ENCODE data around the gene THOC5.

Gene THOC5

DNA sequence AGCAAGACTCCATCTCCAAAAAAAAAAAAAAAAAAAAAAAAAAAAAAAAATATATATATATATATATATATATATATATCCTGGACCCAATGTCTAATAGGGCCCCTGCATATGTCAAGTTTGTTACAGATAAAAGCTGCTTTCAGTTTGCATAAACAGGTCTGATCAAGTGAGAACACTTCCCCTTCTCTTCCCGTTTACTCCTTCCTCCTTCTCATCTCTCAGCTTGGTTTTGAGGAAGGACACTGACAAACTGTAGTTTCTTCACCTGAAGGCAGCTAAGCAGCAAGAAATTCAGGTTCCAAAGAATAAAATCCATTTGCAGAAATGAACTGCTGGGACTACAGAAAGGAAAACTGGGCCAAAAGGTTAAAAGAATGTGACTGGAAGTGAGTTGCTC lies 11.7 kb downstream of the THOC5 start:
- no peak for TF ChIP-seq EZH2phosphoT487 (conservative IDR thresholded peaks at IDR 0.05; ENCODE audit: low read length)
- TF ChIP-seq, protein P1, sequence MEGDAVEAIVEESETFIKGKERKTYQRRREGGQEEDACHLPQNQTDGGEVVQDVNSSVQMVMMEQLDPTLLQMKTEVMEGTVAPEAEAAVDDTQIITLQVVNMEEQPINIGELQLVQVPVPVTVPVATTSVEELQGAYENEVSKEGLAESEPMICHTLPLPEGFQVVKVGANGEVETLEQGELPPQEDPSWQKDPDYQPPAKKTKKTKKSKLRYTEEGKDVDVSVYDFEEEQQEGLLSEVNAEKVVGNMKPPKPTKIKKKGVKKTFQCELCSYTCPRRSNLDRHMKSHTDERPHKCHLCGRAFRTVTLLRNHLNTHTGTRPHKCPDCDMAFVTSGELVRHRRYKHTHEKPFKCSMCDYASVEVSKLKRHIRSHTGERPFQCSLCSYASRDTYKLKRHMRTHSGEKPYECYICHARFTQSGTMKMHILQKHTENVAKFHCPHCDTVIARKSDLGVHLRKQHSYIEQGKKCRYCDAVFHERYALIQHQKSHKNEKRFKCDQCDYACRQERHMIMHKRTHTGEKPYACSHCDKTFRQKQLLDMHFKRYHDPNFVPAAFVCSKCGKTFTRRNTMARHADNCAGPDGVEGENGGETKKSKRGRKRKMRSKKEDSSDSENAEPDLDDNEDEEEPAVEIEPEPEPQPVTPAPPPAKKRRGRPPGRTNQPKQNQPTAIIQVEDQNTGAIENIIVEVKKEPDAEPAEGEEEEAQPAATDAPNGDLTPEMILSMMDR (IDR thresholded peaks at IDR 0.05; ENCODE audit: insufficient read depth, low read length, poor library complexity, severe bottlenecking), result no peak
- H3K9me2 ChIP-seq (replicated peaks; ENCODE audit: insufficient read depth, low read length), result no peaks in the 10 kb centered on the region
- no peaks in the 10 kb centered on the region for H3K9me3 ChIP-seq (ENCODE audit: insufficient read depth, low read length)

DNA sequence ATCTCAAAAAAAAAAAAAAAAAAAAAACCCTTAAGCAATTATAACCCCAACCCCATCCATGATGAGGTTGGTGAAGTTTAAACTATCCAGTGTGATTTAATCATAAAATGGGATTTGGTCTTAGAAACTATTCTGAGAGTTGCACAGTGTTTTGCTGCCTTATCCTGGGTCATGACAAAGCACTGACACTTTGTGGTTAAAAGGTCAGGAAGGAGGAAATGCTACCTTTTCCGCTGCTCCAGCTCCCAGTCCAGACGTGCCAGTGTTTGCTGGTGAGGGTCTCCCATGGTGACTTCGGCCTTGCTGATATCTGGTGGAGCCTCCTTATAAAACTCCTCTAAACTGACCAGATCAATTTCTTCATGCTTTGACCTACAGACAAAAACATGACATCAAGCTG lies 14.5 kb downstream of the THOC5 start:
- Histone ChIP-seq H4K20me1 (ENCODE audit: low read depth, low read length) (no peaks in the 10 kb centered on the region), H3K27ac (ENCODE audit: low read depth, low read length) (no peak overlapping the region), H3K27me3 (ENCODE audit: low read length) (no peaks in the 10 kb centered on the region), H3F3A (ENCODE audit: insufficient read depth) (0 out of 2 replicates have a peak, but pooled peaks cover 2% of the 10 kb centered on the region), H3K4me3 (ENCODE audit: insufficient read depth, low read length, poor library complexity, severe bottlenecking) (no peak overlapping the region), H3K36me3 (ENCODE audit: low read length) (peaks cover 24% of the 10 kb centered on the region), H3K4me2 (ENCODE audit: low read depth, low read length, poor library complexity, severe bottlenecking) (no peak overlapping the region), H2AFZ (ENCODE audit: low read depth, low read length, severe bottlenecking) (no peak overlapping the region), H3K9me2 (replicated peaks; ENCODE audit: insufficient read depth, low read length) (no peaks in the 10 kb centered on the region), H3K9me3 (ENCODE audit: insufficient read depth, low read length) (no peaks in the 10 kb centered on the region), H3K9ac (ENCODE audit: low read length) (no peak overlapping the region), H3K79me2 (ENCODE audit: insufficient read depth, low read length) (no peaks in the 10 kb centered on the region)
- no peak for TF ChIP-seq EZH2phosphoT487 (conservative IDR thresholded peaks at IDR 0.05; ENCODE audit: low read length)
- TF ChIP-seq, protein P1 (IDR thresholded peaks at IDR 0.05; ENCODE audit: insufficient read depth, low read length, poor library complexity, severe bottlenecking), result no peak

More for the DNA sequence above, 11.7 kb downstream of the THOC5 start:
- Histone ChIP-seq H4K20me1 (ENCODE audit: low read depth, low read length) (no peaks in the 10 kb centered on the region), H2AFZ (ENCODE audit: low read depth, low read length, severe bottlenecking) (no peak overlapping the region), H3K36me3 (ENCODE audit: low read length) (peaks cover 10% of the 10 kb centered on the region; the same call in 1 of the 2 replicates), H3K27me3 (ENCODE audit: low read length) (no peaks in the 10 kb centered on the region), H3K27ac (ENCODE audit: low read depth, low read length) (no peak overlapping the region), H3K9ac (ENCODE audit: low read length) (no peak overlapping the region), H3F3A (ENCODE audit: insufficient read depth) (no peaks in the 10 kb centered on the region), H3K4me2 (ENCODE audit: low read depth, low read length, poor library complexity, severe bottlenecking) (no peak overlapping the region), H3K4me3 (ENCODE audit: insufficient read depth, low read length, poor library complexity, severe bottlenecking) (no peak overlapping the region), H3K79me2 (ENCODE audit: insufficient read depth, low read length) (no peaks in the 10 kb centered on the region)

DNA sequence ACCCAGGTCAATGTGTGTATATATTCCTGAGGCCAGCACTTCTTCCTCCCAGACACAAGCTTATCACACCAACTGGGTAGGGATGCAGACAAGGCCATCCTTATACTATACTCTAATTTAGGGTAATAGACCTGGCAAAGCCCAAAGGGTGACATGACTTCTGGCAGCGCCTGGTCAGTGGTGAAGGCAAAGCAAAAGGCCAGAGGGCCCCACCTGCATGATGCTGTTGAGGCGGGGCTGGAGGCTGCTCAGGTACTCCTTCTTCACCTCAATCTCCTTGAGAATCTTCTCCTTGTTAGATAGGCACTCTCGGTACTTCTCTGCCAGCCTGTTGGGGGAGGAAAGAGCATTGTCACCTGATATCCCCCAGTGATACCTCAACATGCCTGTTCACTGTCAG lies 17.1 kb downstream of the THOC5 start:
- Histone ChIP-seq H4K20me1 (ENCODE audit: low read depth, low read length) (no peaks in the 10 kb centered on the region), H3K9me2 (replicated peaks; ENCODE audit: insufficient read depth, low read length) (no peaks in the 10 kb centered on the region), H3K27me3 (ENCODE audit: low read length) (no peaks in the 10 kb centered on the region), H2AFZ (ENCODE audit: low read depth, low read length, severe bottlenecking) (no peak overlapping the region), H3K36me3 (ENCODE audit: low read length) (peaks cover 33% of the 10 kb centered on the region), H3K9me3 (ENCODE audit: insufficient read depth, low read length) (no peaks in the 10 kb centered on the region), H3F3A (ENCODE audit: insufficient read depth) (0 out of 2 replicates have a peak, but pooled peaks cover 8% of the 10 kb centered on the region), H3K27ac (ENCODE audit: low read depth, low read length) (no peak overlapping the region), H3K4me2 (ENCODE audit: low read depth, low read length, poor library complexity, severe bottlenecking) (no peak overlapping the region), H3K4me3 (ENCODE audit: insufficient read depth, low read length, poor library complexity, severe bottlenecking) (no peak overlapping the region), H3K9ac (ENCODE audit: low read length) (no peak overlapping the region), H3K79me2 (ENCODE audit: insufficient read depth, low read length) (no peaks in the 10 kb centered on the region)
- no peak for TF ChIP-seq EZH2phosphoT487 (conservative IDR thresholded peaks at IDR 0.05; ENCODE audit: low read length)
- TF ChIP-seq, protein P1 (IDR thresholded peaks at IDR 0.05; ENCODE audit: insufficient read depth, low read length, poor library complexity, severe bottlenecking), result no peak
